MCF 10A (cell line): Measurements from ENCODE around the gene SFI1. TPM values are rescaled to one million over a fixed set of nuclear protein-coding genes. Genes with fewer than 3 reads are reported as not detected.
"Not testable (repeated sequence)": the region's sequence is repeated elsewhere in the genome, so short reads cannot be mapped to it uniquely, and the experiment has no call there.

Source experiments
- BruUV-seq: library from RNA; stranded (reverse); fragments of 400-500 nt; replicated peaks from 2 replicates; lab custom pipeline; 2021; lab: Mats Ljungman, UMichigan
- CTCF ChIA-PET: fragments of 300-600 bp; sonication (Branson Sonifier 250); formaldehyde crosslinking; extraction: SDS; loops from one replicate; lab custom pipeline; 2021; ENCODE audit warnings: antibody characterized with exemption, inconsistent platforms; lab: Yijun Ruan, JAX
- POLR2A ChIA-PET: fragments of 300-600, 350-650 bp; sonication (Branson Sonifier 250); formaldehyde crosslinking; extraction: SDS; loops from one replicate; lab custom pipeline; 2020; ENCODE audit warnings: antibody characterized with exemption, inconsistent platforms; lab: Yijun Ruan, JAX
- DNase-seq: peaks from one replicate; pipeline ENCODE4 v3.0.0-alpha.2; 2018; ENCODE audit not compliant: unreplicated experiment
- H3K27ac Mint-ChIP-seq: one replicate; pipeline ENCODE4 v1.8.0; 2022; ENCODE audit warnings: mild to moderate bottlenecking, low read depth, mixed read lengths; ENCODE audit not compliant: unreplicated experiment
- H3K27me3 Mint-ChIP-seq: one replicate; pipeline ENCODE4 v1.8.0; 2022; ENCODE audit warnings: mixed read lengths; ENCODE audit not compliant: insufficient read depth, unreplicated experiment
- H3K36me3 Mint-ChIP-seq: one replicate; pipeline ENCODE4 v1.8.0; 2022; ENCODE audit warnings: mild to moderate bottlenecking, moderate library complexity, mixed read lengths; ENCODE audit not compliant: insufficient read depth, unreplicated experiment
- H3K4me1 Mint-ChIP-seq: one replicate; pipeline ENCODE4 v1.8.0; 2022; ENCODE audit warnings: mixed read lengths; ENCODE audit not compliant: insufficient read depth, unreplicated experiment
- H3K4me3 Mint-ChIP-seq: one replicate; pipeline ENCODE4 v1.8.0; 2022; ENCODE audit warnings: mild to moderate bottlenecking, moderate library complexity, mixed read lengths; ENCODE audit not compliant: unreplicated experiment
- H3K9me3 Mint-ChIP-seq: one replicate; pipeline ENCODE4 v1.8.0; 2022; ENCODE audit warnings: mixed read lengths; ENCODE audit not compliant: unreplicated experiment
- CTCF ChIP-seq: fragments of 200-600 bp; IDR thresholded peaks from one replicate; pipeline ENCODE4 v1.8.0; 2022; ENCODE audit warnings: antibody characterized with exemption, mild to moderate bottlenecking; ENCODE audit not compliant: unreplicated experiment
- intact Hi-C: fragments of 100-400 bp; cut with micrococcal nuclease; formaldehyde crosslinking; loops from 2 replicates; pipeline ENCODE4 v1.14.1; 2022
- total RNA-seq: library from RNA; stranded (reverse); gene quantifications from 2 replicates; pipeline ENCODE4 v1.2.3, GENCODE V29; 2022

SFI1 gene
- total RNA-seq, 1 experiment from 2014 or later, result 36.2 TPM

GRCh38 chr22:31477329-31477728 lies 19.0 kb upstream of the SFI1 start:
- H3K4me1 Mint-ChIP-seq, result no peaks in the 10 kb centered on the region
- H3K9me3 Mint-ChIP-seq, result no peaks in the 10 kb centered on the region
- no TSS peak for BruUV-seq
- H3K27ac Mint-ChIP-seq, result no peak overlapping the region
- POLR2A ChIA-PET, result interaction anchor here (0.9 kb wide), 1 partner anchor 11 kb away, joined by 4 read pairs; no protein-coding TSS in a partner anchor
- no peak for TF ChIP-seq CTCF
- intact Hi-C loops, result no loop called here
- no peaks in the 10 kb centered on the region for H3K27me3 Mint-ChIP-seq
- no peak for DNase-seq
- CTCF ChIA-PET, result interaction anchor here (0.5 to 1.2 kb wide), 5 partner anchors 9 to 635 kb away, joined by 3 to 5 read pairs (median 3); no protein-coding TSS in a partner anchor
- no peak overlapping the region for H3K4me3 Mint-ChIP-seq
- H3K36me3 Mint-ChIP-seq, result peaks cover 89% of the 10 kb centered on the region

GRCh38 chr22:31481129-31481528 lies 15.2 kb upstream of the SFI1 start:
- TF ChIP-seq CTCF, result no peak
- Mint-ChIP-seq H3K27ac (no peak overlapping the region), H3K27me3 (no peaks in the 10 kb centered on the region), H3K4me1 (no peaks in the 10 kb centered on the region), H3K4me3 (no peak overlapping the region), H3K9me3 (no peaks in the 10 kb centered on the region), H3K36me3 (peaks cover 100% of the 10 kb centered on the region)
- intact Hi-C loops, result no loop called here
- no TSS peak for BruUV-seq
- ChIA-PET CTCF (interaction anchor here (0.6 to 2.5 kb wide), 2 partner anchors 29 to 728 kb away, joined by 3 to 8 read pairs; no protein-coding TSS in a partner anchor), POLR2A (no interaction called here)
- no peak for DNase-seq

GRCh38 chr22:31482470-31482869 lies 13.9 kb upstream of the SFI1 start:
- H3K9me3 Mint-ChIP-seq, H3K27ac Mint-ChIP-seq, H3K27me3 Mint-ChIP-seq, H3K4me3 Mint-ChIP-seq, DNase-seq, BruUV-seq, intact Hi-C loops, POLR2A ChIA-PET, H3K4me1 Mint-ChIP-seq: not testable (repeated sequence)
- CTCF ChIA-PET, result interaction anchor here (0.5 to 2.5 kb wide), 3 partner anchors 11 to 59 kb away, joined by 3 to 8 read pairs (median 4); no protein-coding TSS in a partner anchor
- peaks cover 99% of the 10 kb centered on the region for H3K36me3 Mint-ChIP-seq

GRCh38 chr22:31486369-31486768 lies 10.0 kb upstream of the SFI1 start:
- H3K27me3 Mint-ChIP-seq, DNase-seq, BruUV-seq, H3K4me3 Mint-ChIP-seq, H3K9me3 Mint-ChIP-seq, intact Hi-C loops, H3K4me1 Mint-ChIP-seq, H3K27ac Mint-ChIP-seq: not testable (repeated sequence)
- ChIA-PET POLR2A (interaction anchor here (0.7 kb wide), 1 partner anchor 351 kb away, joined by 3 read pairs; no protein-coding TSS in a partner anchor), CTCF (interaction anchor here (0.7 kb wide), 2 partner anchors 9 to 152 kb away, joined by 3 to 5 read pairs; no protein-coding TSS in a partner anchor)
- H3K36me3 Mint-ChIP-seq, result peaks cover 65% of the 10 kb centered on the region

GRCh38 chr22:31486951-31487350 lies 9.4 kb upstream of the SFI1 start:
- Mint-ChIP-seq H3K27ac (no peak overlapping the region), H3K4me3 (no peak overlapping the region), H3K27me3 (no peaks in the 10 kb centered on the region), H3K36me3 (peaks cover 60% of the 10 kb centered on the region), H3K9me3 (no peaks in the 10 kb centered on the region), H3K4me1 (peaks cover 8% of the 10 kb centered on the region)
- intact Hi-C loops, result no loop called here
- POLR2A ChIA-PET, result no interaction called here
- CTCF ChIA-PET, result interaction anchor here (0.7 kb wide), 1 partner anchor 10 kb away, joined by 5 read pairs; no protein-coding TSS in a partner anchor
- no peak for TF ChIP-seq CTCF
- BruUV-seq, result no TSS peak
- DNase-seq, result no peak
